H1 (cell line): Measurements from ENCODE around the gene LNPEP. TPM values are rescaled to one million over a fixed set of nuclear protein-coding genes. Genes with fewer than 3 reads are reported as not detected.

Experiments used
- CTCF ChIA-PET: fragments of 300-600 bp; sonication (Branson Sonifier 250); formaldehyde crosslinking; loops from one replicate; lab custom pipeline; 2021; ENCODE audit not compliant: partially characterized antibody; lab: Charles Lee
- POLR2A ChIA-PET: fragments of 300-600 bp; sonication (Branson Sonifier 250); formaldehyde crosslinking; loops from one replicate; lab custom pipeline; 2021; ENCODE audit warnings: inconsistent platforms; ENCODE audit not compliant: partially characterized antibody; lab: Charles Lee
- DNase-seq, 2 experiments: peaks; one replicate each; pipeline versions ENCODE4 v3.0.0 to v3.0.0-alpha.2; 2010 to 2022; ENCODE audit warnings: low spot score in 2 of 2, low read depth in 1 of 2, mixed read lengths in 1 of 2
- FAIRE-seq: peaks from 2 replicates; lab custom pipeline; 2011; peaks lifted over from hg19 to GRCh38; lab: Jason Lieb, UNC
- H2AFZ ChIP-seq: 2 replicates; pipeline ENCODE4 v1.8.1; 2012; ENCODE audit warnings: low read length, inconsistent platforms
- H2AK5ac ChIP-seq: 2 replicates; pipeline ENCODE4 v1.6.1; 2013; ENCODE audit warnings: low read depth, low read length
- H2BK120ac ChIP-seq: replicated peaks from 2 replicates; pipeline ENCODE3; 2013; ENCODE audit warnings: low read depth, low read length, inconsistent platforms
- H2BK12ac ChIP-seq: 2 replicates; pipeline ENCODE4 v1.6.1; 2013; ENCODE audit warnings: low read depth, low read length
- H2BK15ac ChIP-seq: 2 replicates; pipeline ENCODE4 v1.6.1; 2013; ENCODE audit warnings: low read length
- H2BK20ac ChIP-seq: 2 replicates; pipeline ENCODE4 v1.6.1; 2013; ENCODE audit warnings: low read length
- H2BK5ac ChIP-seq: 2 replicates; pipeline ENCODE4 v1.6.1; 2013; ENCODE audit warnings: low read depth, low read length
- H3K14ac ChIP-seq: 2 replicates; pipeline ENCODE4 v1.6.1; 2013; ENCODE audit warnings: inconsistent platforms; ENCODE audit not compliant: insufficient read length
- H3K18ac ChIP-seq: 2 replicates; pipeline ENCODE4 v1.6.1; 2013; ENCODE audit warnings: low read length; ENCODE audit errors: extremely low read depth
- H3K23ac ChIP-seq: 2 replicates; pipeline ENCODE4 v1.6.1; 2013; ENCODE audit warnings: inconsistent platforms; ENCODE audit not compliant: insufficient read length
- H3K23me2 ChIP-seq: 2 replicates; pipeline ENCODE4 v1.6.1; 2013; ENCODE audit warnings: low read depth, low read length
- H3K27ac ChIP-seq: 2 replicates; pipeline ENCODE4 v1.6.1; 2011; ENCODE audit warnings: low read depth, low read length, inconsistent platforms
- H3K27me3 ChIP-seq, 4 experiments: replicated peaks in 1 of 4; 1 replicate in 1 of 4; 2 replicates in 3 of 4; pipeline versions ENCODE4 v1.6.1 to v1.8.1; 2011 to 2013; ENCODE audit warnings: low read length in 3 of 4, mild to moderate bottlenecking in 3 of 4, inconsistent platforms in 2 of 4, mixed read lengths in 2 of 4, moderate library complexity in 1 of 4; ENCODE audit not compliant: control insufficient read depth in 3 of 4, insufficient read depth in 3 of 4; ENCODE audit errors: extremely low read depth in 1 of 4
- H3K36me3 ChIP-seq, 4 experiments: 2 replicates each; pipeline versions ENCODE4 v1.6.1 to v1.8.1; 2011 to 2013; ENCODE audit warnings: mild to moderate bottlenecking in 4 of 4, low read length in 3 of 4, moderate library complexity in 2 of 4, control low read depth in 1 of 4, inconsistent platforms in 1 of 4; ENCODE audit not compliant: insufficient read depth in 4 of 4, control insufficient read depth in 2 of 4
- H3K4ac ChIP-seq: replicated peaks from 2 replicates; pipeline ENCODE3; 2013; ENCODE audit warnings: low read length, low read depth, mixed read lengths, inconsistent platforms; ENCODE audit not compliant: insufficient read length
- H3K4me1 ChIP-seq, 4 experiments: replicated peaks in 1 of 4; 1 replicate in 1 of 4; 2 replicates in 3 of 4; pipeline versions ENCODE4 v1.6.1 to v1.8.1; 2011 to 2013; ENCODE audit warnings: low read length in 3 of 4, inconsistent platforms in 2 of 4, mixed read lengths in 1 of 4; ENCODE audit not compliant: insufficient read depth in 4 of 4, control insufficient read depth in 3 of 4
- H3K4me2 ChIP-seq, 2 experiments: 2 replicates each; pipeline versions ENCODE4 v1.6.1 to v1.8.1; 2011 to 2013; ENCODE audit warnings: low read depth in 2 of 2, low read length in 2 of 2, control low read depth in 1 of 2, inconsistent platforms in 1 of 2, mild to moderate bottlenecking in 1 of 2; ENCODE audit not compliant: insufficient read depth in 1 of 2
- H3K4me3 ChIP-seq, 4 experiments: fragments of 200-600, 300-600 bp in 1 of 4; sonication (generic), shearing (Covaris generic), sonication (Bioruptor Twin) in 1 of 4; 2 replicates each; pipeline versions ENCODE4 v1.5.1 to v1.8.1; 2011 to 2016; ENCODE audit warnings: low read length in 4 of 4, low read depth in 3 of 4, control low read depth in 2 of 4, inconsistent platforms in 2 of 4, mild to moderate bottlenecking in 2 of 4, mixed read lengths in 1 of 4, moderate library complexity in 1 of 4; ENCODE audit not compliant: insufficient read depth in 2 of 4; ENCODE audit errors: extremely low read depth in 1 of 4
- H3K56ac ChIP-seq: replicated peaks from 2 replicates; pipeline ENCODE3; 2013; ENCODE audit warnings: low read depth, mild to moderate bottlenecking, mixed read lengths, low read length, inconsistent platforms; ENCODE audit not compliant: insufficient read length
- H3K79me1 ChIP-seq: 2 replicates; pipeline ENCODE4 v1.6.1; 2013; ENCODE audit warnings: low read depth, low read length, control low read depth
- H3K79me2 ChIP-seq, 2 experiments: 2 replicates each; pipeline versions ENCODE4 v1.6.1 to v1.8.1; 2012 to 2013; ENCODE audit warnings: low read length in 2 of 2, mild to moderate bottlenecking in 2 of 2, inconsistent platforms in 1 of 2; ENCODE audit not compliant: insufficient read depth in 2 of 2, control insufficient read depth in 1 of 2
- H3K9ac ChIP-seq, 4 experiments: replicated peaks in 1 of 4; 1 replicate in 1 of 4; 2 replicates in 3 of 4; pipeline versions ENCODE4 v1.6.1 to v1.8.1; 2011 to 2013; ENCODE audit warnings: low read depth in 3 of 4, low read length in 3 of 4, control low read depth in 2 of 4, mild to moderate bottlenecking in 2 of 4, moderate library complexity in 2 of 4, inconsistent platforms in 1 of 4; ENCODE audit errors: extremely low read depth in 1 of 4
- H3K9me3 ChIP-seq, 2 experiments: 2 replicates each; pipeline versions ENCODE4 v1.6.1 to v1.8.1; 2012 to 2013; ENCODE audit warnings: mild to moderate bottlenecking in 2 of 2, moderate library complexity in 2 of 2, control low read depth in 1 of 2, inconsistent platforms in 1 of 2, low read depth in 1 of 2, low read length in 1 of 2, mixed read lengths in 1 of 2; ENCODE audit not compliant: insufficient read depth in 2 of 2
- H4K20me1 ChIP-seq, 2 experiments: replicated peaks in 1 of 2; 2 replicates each; pipeline versions ENCODE3 to v1.8.1; 2011 to 2013; ENCODE audit warnings: inconsistent platforms in 2 of 2, low read length in 2 of 2, mild to moderate bottlenecking in 1 of 2; ENCODE audit not compliant: insufficient read depth in 2 of 2, control insufficient read depth in 1 of 2
- H4K5ac ChIP-seq: 2 replicates; pipeline ENCODE4 v1.6.1; 2013; ENCODE audit warnings: low read length, low read depth, mixed read lengths, inconsistent platforms; ENCODE audit not compliant: insufficient read length
- H4K8ac ChIP-seq: 2 replicates; pipeline ENCODE4 v1.8.0; 2013; ENCODE audit warnings: mild to moderate bottlenecking, moderate library complexity, low read length, inconsistent platforms; ENCODE audit not compliant: insufficient read depth; ENCODE audit errors: extremely low read depth
- H4K91ac ChIP-seq: replicated peaks from 2 replicates; pipeline ENCODE3; 2013; ENCODE audit warnings: low read length, mixed read lengths, inconsistent platforms; ENCODE audit not compliant: insufficient read length
- BCL11A ChIP-seq, 2 experiments: IDR thresholded peaks; one replicate each; pipeline ENCODE4 v1.6.1; 2011; ENCODE audit warnings: low read depth in 2 of 2, low read length in 2 of 2, mild to moderate bottlenecking in 2 of 2
- GABPA ChIP-seq: IDR thresholded peaks from 2 replicates; pipeline ENCODE4 v1.6.1; 2011; ENCODE audit warnings: mild to moderate bottlenecking, low read length, moderate library complexity, borderline replicate concordance; ENCODE audit not compliant: insufficient read depth
- HDAC6 ChIP-seq: IDR thresholded peaks from one replicate; pipeline ENCODE4 v1.7.1; 2012; ENCODE audit warnings: low read depth, mild to moderate bottlenecking, inconsistent platforms, low read length, moderate library complexity
- POLR2A ChIP-seq, 2 experiments: IDR thresholded peaks; 1 replicate in 1 of 2; 2 replicates in 1 of 2; pipeline ENCODE4 v1.6.1; 2011; ENCODE audit warnings: low read depth in 2 of 2, low read length in 2 of 2, mild to moderate bottlenecking in 2 of 2; ENCODE audit errors: control extremely low read depth in 1 of 2
- RBBP5 ChIP-seq: IDR thresholded peaks from 2 replicates; pipeline ENCODE4 v1.7.1; 2012; ENCODE audit warnings: low read depth, mild to moderate bottlenecking, inconsistent platforms, low read length, moderate library complexity, borderline replicate concordance
- SRF ChIP-seq: IDR thresholded peaks from 2 replicates; pipeline ENCODE4 v1.6.1; 2011; ENCODE audit warnings: mild to moderate bottlenecking, low read depth, low read length, moderate library complexity
- TBP ChIP-seq: IDR thresholded peaks from 2 replicates; pipeline ENCODE4 v1.6.1; 2011; ENCODE audit warnings: low read depth, low read length, improper control_type of control experiment
- WGBS, 2 experiments: shearing (Covaris generic) in 1 of 2; methylation state at CpG; one replicate each; pipeline versions ENCODE4 v1.1.6 to v1.1.7; 2013 to 2015; ENCODE audit warnings: low lambda C conversion rate in 2 of 2, mixed read lengths in 2 of 2, inconsistent platforms in 1 of 2, low coverage in 1 of 2, missing lambda C conversion rate in 1 of 2; ENCODE audit not compliant: insufficient replicate concordance in 2 of 2, insufficient coverage in 1 of 2, insufficient read length in 1 of 2; ENCODE audit errors: extremely low coverage in 1 of 2, missing lambda C conversion rate in 1 of 2; 5-methylcytosine and 5-hydroxymethylcytosine counted together
- polyA plus RNA-seq, 7 experiments: library from polyadenylated mRNA; depleted of rRNA in 3 of 7; stranded (reverse) in 5 of 7; unstranded in 2 of 7; fragments of >200 nt in 5 of 7; fragments of 200-250 nt in 2 of 7; gene quantifications; 1 replicate in 5 of 7; 2 replicates in 1 of 7; 4 replicates in 1 of 7; pipeline versions ENCODE4 v1.2.1 to v1.2.3, GENCODE V29; 2011 to 2013; ENCODE audit warnings: missing spikeins in 2 of 7, mixed read lengths in 2 of 7
- total RNA-seq: library from RNA; stranded (reverse); fragmentation: NEBNext Ultra II Directional; extraction: Animal tissue kit (Norgen Biotek cat#: 25700); gene quantifications from 2 replicates; pipeline ENCODE4 v1.2.1, GENCODE V29; 2021

LNPEP gene
- total and polyA plus RNA-seq, 2 of the 8 experiments (the other 6 are each of a cell fraction or from before 2014, with no cell fraction given) = 1.8 to 4.5 TPM

- H3K27me3 ChIP-seq = no peaks in the 10 kb centered on the region
- FAIRE-seq (no peak), DNase-seq (no peak)
- no peak overlapping the region for H3K4me3 ChIP-seq
- no peak overlapping the region for H3K9ac ChIP-seq
- H2AK5ac ChIP-seq = no peak overlapping the region
- no peak overlapping the region for H3K14ac ChIP-seq
- no peak overlapping the region for H4K91ac ChIP-seq
- WGBS, 2 experiments = 84% methylated on average over 3 of the region's 3 CpGs; no CpG with 5 or more reads in 1 of the 2 experiments
- H3K4ac ChIP-seq = no peak overlapping the region
- no peak overlapping the region for H3K56ac ChIP-seq
- 0 out of 2 replicates have a peak overlapping the region, but pooled peaks have one; percentile 15 for H4K8ac ChIP-seq
- H2BK120ac ChIP-seq = no peak overlapping the region
- no peaks in the 10 kb centered on the region for H4K20me1 ChIP-seq
- no peak for TF ChIP-seq HDAC6
- no peak for TF ChIP-seq TBP
- no peak for TF ChIP-seq SRF
- no peak for TF ChIP-seq RBBP5
- TF ChIP-seq GABPA = no peak
- no peak for TF ChIP-seq BCL11A (IDR thresholded peaks at IDR 0.05; ENCODE audit: low read depth in 2 of 2, low read length in 2 of 2)
- TF ChIP-seq POLR2A (IDR thresholded peaks at IDR 0.05; ENCODE audit: control extremely low read depth in 1 of 2, low read depth in 2 of 2, low read length in 2 of 2) = no peak
- no peaks in the 10 kb centered on the region for H3K9me3 ChIP-seq
- H3K23me2 ChIP-seq = no peaks in the 10 kb centered on the region
- H2BK15ac ChIP-seq = no peak overlapping the region
- H4K5ac ChIP-seq = no peak overlapping the region
- H3K18ac ChIP-seq = no peak overlapping the region
- no peak overlapping the region for H2BK12ac ChIP-seq
- no peaks in the 10 kb centered on the region for H3K79me1 ChIP-seq
- H3K4me1 ChIP-seq = no peaks in the 10 kb centered on the region
- no peak overlapping the region for H2BK5ac ChIP-seq
- H3K4me2 ChIP-seq = no peak overlapping the region
- H3K36me3 ChIP-seq = no peaks in the 10 kb centered on the region
- no peak overlapping the region for H2AFZ ChIP-seq
- POLR2A ChIA-PET = no interaction called here
- no peaks in the 10 kb centered on the region for H3K79me2 ChIP-seq
- no peak overlapping the region for H3K23ac ChIP-seq
- CTCF ChIA-PET = interaction anchor here (1.2 to 1.7 kb wide), 3 partner anchors 29 to 69 kb away, joined by 3 to 5 read pairs (median 4); partner anchors contain the start of gene LIX1
- no peak overlapping the region for H2BK20ac ChIP-seq
- H3K27ac ChIP-seq = no peak overlapping the region
These were observed 137.5 kb downstream of the LNPEP start for GRCh38 chr5:97073420-97073819.
